AG09319 (cell line): ENCODE measurements around the gene SLC2A2.

Experiments used
- DNase-seq: peaks from one replicate; pipeline ENCODE4 v3.0.0-alpha.2; 2010; ENCODE audit warnings: low read depth; ENCODE audit errors: extremely low read depth
- CTCF ChIP-seq: IDR thresholded peaks from 2 replicates; pipeline ENCODE4 v1.5.1; 2011; ENCODE audit warnings: low read depth, mild to moderate bottlenecking, inconsistent platforms, low read length, moderate library complexity

SLC2A2 gene

GRCh38 chr3:170967126-170967525 lies 59.4 kb downstream of the SLC2A2 start:
- TF ChIP-seq CTCF = no peak
- DNase-seq = no peak

- no peak for TF ChIP-seq CTCF
- DNase-seq = no peak
These were observed 60.0 kb downstream of the SLC2A2 start for GRCh38 chr3:170966495-170966894.

GRCh38 chr3:170962411-170962810 lies 64.1 kb downstream of the SLC2A2 start:
- no peak for TF ChIP-seq CTCF
- no peak for DNase-seq

GRCh38 chr3:170961616-170962400 lies 64.7 kb downstream of the SLC2A2 start:
- peak; percentile 50 for TF ChIP-seq CTCF

GRCh38 chr3:170959457-170959856 lies 67.1 kb downstream of the SLC2A2 start:
- no peak for DNase-seq

More at GRCh38 chr3:170961616-170962400, 64.7 kb downstream of the SLC2A2 start:
- DNase-seq = peak; percentile 10

GRCh38 chr3:170956647-170957046 lies 69.9 kb downstream of the SLC2A2 start:
- no peak for DNase-seq
- TF ChIP-seq CTCF = no peak

More at GRCh38 chr3:170959457-170959856, 67.1 kb downstream of the SLC2A2 start:
- TF ChIP-seq CTCF = no peak

GRCh38 chr3:170953736-170954135 lies 72.8 kb downstream of the SLC2A2 start:
- TF ChIP-seq CTCF = no peak
- DNase-seq = no peak
